ENCODE results near the gene MAPT.
"Not testable (repeated sequence)": the region's sequence is repeated elsewhere in the genome, so short reads cannot be mapped to it uniquely, and the experiment has no call there.

MAPT gene

DNA sequence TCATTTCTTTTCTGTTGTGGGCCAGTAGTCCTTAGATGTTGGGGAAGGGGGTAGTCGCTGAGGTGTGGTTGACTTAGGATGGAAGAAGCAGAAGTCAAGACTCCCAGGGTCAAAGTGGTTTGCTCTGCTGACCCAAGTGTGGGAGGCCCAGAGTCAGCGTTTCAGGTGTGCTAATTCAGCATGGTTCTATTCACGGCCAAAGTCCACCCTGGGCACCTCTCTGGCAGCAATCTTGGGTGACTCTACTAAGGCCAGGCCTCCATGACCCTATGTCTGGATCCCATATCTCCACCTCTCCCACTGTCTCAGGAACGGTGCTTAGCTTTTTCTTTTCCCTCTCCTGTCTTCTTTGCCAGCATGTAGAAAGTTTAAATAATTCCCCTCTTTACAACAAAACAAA, 32.9 kb downstream of the MAPT start:
- DNase-seq (ENCODE audit: low read depth), result no peak

GRCh38 chr17:45929344-45929743, 35.0 kb downstream of the MAPT start:
- DNase-seq (ENCODE audit: low read depth), result no peak

DNA sequence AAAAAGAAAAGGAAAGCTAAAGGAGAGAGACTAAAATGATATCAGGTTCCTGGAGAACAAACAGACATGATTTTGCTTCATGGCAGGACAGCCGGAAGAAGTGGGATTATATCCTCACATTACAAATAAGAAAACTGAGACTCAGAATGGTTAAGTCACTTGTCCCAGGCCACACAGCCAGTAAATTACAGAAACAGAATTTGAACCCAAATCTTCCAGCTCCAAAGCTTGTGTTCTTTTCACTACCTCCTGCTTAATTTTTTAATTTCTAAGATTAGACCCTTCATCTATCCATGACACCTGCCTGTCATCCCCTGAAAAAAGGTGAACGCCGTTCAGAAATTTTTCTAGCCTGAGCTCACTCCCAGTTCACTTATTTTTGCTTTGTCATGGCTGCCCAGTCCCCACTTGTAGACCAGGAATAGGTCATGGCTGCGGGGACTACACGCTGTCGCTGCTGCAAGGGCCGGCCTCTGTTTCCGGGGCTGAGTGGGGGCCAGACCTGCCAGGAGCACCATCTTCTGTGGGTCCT, 36.1 kb downstream of the MAPT start:
- no peak for DNase-seq (ENCODE audit: low read depth)

- DNase-seq (ENCODE audit: low read depth), result no peak
These were observed 37.3 kb downstream of the MAPT start for GRCh38 chr17:45931677-45932076.

DNA sequence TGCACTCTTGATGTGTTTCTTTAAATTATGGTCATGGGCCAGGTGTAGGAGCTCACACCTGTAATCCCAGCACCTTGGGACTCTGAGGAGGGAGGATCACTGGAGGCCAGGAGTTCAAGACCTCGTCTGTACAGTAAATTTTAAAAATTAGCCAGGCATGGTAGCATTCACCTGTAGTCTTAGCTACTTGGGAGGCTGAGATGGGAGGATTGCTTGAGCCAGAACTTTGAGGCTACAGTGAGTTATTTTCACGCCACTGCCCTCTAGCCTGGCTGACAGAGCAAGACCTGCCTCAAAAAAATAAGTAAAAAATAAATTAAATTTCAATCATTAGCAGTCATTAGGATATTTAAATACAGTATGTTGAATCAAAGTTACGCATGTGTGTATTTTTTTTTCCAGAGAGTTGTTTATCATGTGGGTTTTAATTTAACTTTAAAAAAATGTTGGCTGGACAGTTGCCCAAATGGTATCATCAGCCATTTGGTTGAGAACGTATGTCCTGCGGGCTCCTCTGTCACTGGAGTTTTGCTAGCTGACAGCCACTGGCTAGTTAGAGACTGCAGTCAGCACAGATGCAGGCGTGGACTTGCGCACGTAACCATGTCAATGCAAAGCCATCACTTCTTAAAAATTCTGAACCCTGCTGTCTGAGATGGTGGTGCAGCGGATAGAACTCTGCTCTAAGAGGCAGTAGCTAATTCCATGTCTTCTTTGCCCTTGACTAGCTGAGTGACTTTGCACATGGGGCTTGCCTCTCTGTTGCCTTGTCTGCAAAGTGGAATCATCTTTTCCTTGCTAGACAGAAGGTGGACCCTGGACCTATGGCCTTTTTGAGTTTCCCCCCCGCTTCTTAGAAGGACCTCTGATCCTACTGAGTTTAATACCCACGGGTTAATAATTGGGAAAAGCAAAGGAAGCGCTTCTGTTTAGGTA, 40.0 kb downstream of the MAPT start:
- no peak for DNase-seq (ENCODE audit: low read depth)

DNA sequence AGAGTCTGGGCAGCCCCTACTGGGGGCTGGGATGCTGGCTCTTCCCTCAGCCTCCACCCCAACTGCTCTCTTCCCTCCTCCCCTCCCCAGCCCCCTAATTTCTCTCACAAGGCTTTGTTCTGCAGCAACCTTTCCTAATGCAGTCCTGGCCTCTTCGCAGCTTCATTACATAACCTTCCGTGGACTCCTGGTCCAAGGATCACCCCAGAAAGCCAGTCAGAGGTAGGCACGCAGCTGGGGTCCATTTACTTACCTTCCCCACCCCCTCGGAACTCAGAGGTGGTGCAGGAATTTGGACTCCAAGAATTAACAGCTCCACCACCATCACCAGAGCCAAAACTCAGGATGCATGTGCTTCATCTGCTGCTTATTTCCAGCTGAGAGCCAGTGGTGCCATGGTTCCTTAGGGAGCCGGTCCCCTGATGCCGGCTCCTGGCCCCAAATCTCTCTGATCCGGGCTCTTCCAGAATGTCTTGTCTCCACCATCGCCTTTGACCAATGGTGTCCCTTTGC, 40.9 kb downstream of the MAPT start:
- no peak for DNase-seq (ENCODE audit: low read depth)

DNA sequence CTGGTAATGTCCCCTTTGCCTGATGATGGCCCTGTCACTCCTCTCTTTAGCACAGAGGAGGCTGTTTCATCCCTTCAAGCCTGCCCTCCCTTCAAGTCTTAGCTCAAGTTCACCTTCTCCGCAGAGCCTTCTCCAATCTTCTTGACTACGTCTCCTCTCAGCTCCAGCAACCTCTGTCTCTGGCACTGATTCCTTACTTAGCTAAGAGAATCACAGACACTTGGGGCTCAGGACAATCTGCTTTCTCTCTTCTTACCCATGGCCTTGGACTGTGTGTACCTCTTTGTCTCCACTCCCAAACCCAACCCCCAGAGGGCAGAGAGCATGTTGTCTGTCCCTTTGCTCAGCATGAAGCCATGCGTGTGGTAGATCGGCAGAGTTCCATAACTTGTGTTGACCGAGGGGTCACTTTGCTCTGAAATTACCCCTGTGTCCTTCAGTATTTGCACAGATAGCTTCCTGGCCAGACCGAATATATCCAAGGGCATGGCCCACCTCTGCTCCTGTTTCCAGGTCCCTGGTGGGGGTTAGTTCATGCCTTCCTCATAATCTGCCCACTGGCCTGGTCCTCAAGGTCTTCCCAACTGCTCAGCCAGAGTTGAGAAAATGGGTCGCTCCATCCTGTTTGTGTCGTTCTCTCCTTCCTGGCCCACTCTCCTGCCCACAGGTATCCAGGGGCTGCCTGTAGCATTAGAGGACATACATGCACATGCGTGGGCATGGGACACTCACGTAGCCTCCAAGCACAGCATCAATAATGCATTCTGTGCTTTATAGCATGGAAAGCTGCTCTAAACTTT, 41.6 kb downstream of the MAPT start:
- no peak for DNase-seq (ENCODE audit: low read depth)

DNA sequence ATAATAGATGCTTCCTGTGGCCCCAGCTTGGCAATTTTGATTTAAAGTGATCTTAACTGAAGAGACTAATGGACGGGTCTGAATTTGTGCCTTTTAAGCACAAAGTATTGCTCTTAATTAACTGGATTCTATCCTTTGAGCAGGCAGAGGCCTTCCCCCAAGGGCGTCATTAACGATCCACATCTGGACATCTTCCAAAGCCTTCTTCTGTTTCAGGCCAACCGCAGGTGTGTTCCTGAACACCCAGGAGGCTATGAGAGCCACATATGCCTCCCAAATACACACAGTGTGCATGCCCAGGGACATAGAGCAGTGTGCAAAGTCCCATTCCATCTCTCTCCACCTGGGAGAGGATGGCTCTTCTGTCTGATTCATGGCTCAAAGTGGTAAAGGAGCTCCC, 42.3 kb downstream of the MAPT start:
- no peak for DNase-seq (ENCODE audit: low read depth)

- not testable (repeated sequence) for DNase-seq (ENCODE audit: low read depth)
These were observed 42.8 kb downstream of the MAPT start for GRCh38 chr17:45937186-45937585.

- DNase-seq (ENCODE audit: low read depth), result no peak
These were observed 45.0 kb downstream of the MAPT start for GRCh38 chr17:45939395-45939794.

DNA sequence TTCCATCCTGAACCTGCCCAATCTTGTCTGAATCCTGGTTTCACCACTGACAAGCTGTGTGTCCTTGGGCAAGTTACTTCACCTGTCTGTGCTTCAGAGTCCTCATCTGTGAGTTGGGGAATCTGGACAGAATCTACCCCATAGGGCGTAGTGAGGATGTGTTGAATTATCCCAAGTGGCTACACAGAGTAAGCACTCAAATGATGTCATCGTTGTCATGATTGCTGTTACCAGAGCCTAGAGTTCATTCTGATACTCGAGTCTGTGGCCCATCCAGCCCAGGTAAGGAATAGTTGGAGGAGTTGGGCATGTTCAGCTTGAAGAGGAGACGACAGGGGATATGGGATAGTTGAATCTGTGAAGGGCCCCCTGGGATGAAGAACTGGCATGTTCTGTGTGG, 45.9 kb downstream of the MAPT start:
- no peak for DNase-seq (ENCODE audit: low read depth)

GRCh38 chr17:45940826-45941225, 46.5 kb downstream of the MAPT start:
- DNase-seq (ENCODE audit: low read depth), result no peak

DNA sequence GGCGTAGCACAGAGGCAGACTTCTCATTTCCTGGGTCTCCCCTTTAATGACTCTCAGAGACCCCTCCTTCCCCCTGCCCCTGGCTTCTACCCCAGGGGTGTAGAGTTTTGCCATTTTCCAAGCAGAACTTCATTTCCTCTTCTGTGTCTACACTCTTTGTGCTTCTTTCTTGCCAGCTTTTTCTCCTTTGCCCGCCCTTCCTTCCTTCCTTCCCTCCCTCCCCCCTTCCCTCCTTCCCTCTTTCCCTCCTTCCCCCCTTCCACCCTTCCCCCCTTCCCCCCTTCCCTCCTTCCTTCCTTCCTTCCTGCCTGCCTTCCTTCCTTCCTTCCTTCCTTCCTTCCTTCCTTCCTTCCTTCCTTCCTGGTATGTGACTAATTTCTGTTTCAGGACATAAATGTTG, 47.0 kb downstream of the MAPT start:
- no peak for DNase-seq (ENCODE audit: low read depth)

GRCh38 chr17:45942284-45942683, 47.9 kb downstream of the MAPT start:
- DNase-seq (ENCODE audit: low read depth), result no peak

- no peak for DNase-seq (ENCODE audit: low read depth)
These were observed 52.5 kb downstream of the MAPT start for GRCh38 chr17:45946841-45947256.

GRCh38 chr17:45948498-45948880, 54.1 kb downstream of the MAPT start:
- DNase-seq (ENCODE audit: low read depth), result no peak

DNA sequence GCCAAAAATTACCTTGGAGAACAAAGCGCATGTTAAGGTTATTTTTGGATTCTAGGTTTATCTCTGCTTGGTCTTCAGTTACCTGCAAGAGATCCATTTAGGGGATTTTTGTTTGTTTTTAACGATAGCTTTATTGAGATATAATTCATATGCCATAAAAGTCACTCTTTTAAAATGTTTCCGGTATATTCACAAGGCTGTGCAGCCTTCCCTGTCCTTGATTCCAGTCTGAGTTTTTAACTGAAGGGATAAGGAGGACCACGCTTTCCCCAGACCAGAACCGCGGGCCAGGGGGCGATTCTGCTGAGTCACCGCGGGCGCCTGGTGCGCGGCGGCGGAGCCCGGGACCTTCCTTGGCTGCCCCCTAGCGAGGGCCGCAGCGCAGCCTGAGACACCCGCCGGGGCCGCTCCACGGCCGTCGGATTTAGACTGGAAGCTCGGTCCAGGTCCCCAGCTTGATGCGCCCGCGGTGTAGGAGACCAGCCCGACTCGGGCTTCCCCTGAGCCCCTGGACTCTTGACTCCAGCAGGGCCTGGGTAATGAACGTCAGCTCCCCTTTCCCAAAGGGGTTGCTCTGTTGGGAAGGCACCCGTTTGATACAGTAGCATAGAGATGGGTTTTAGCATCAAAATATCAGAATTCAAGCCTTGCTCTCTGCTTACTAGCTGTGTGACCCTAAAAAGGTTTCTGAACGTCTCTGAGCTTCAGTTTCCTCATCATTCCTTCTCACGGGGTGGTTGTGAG, 54.7 kb downstream of the MAPT start:
- peak; percentile 4 for DNase-seq (ENCODE audit: low read depth)

DNA sequence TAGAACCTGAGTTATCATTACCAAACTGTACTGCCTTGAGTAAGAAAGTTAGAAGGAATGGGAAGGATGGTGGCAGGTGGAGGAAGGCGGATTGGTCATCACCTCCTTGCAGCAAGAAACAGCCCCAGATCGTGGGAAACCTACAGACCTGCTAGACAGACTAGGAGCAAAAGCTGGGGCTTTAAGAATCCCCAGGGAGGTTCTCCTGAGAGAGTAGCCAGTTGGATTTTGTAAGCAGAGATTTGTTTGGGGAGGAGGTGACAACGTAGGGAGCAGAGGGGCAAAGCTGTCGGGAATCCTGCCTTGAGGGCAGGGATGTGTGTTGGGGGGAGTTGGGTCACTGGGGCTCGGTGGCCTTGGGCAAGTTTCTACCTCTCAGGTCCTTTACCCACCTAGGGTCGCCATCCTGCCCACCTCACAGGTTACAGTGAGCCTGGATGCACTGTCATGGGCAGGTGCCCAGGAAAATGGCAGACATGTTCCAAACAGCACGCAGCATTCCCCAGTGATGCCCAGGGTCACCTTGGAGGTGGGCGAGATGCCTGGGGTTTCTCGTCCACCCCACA, 55.5 kb downstream of the MAPT start:
- no peak for DNase-seq (ENCODE audit: low read depth)

DNA sequence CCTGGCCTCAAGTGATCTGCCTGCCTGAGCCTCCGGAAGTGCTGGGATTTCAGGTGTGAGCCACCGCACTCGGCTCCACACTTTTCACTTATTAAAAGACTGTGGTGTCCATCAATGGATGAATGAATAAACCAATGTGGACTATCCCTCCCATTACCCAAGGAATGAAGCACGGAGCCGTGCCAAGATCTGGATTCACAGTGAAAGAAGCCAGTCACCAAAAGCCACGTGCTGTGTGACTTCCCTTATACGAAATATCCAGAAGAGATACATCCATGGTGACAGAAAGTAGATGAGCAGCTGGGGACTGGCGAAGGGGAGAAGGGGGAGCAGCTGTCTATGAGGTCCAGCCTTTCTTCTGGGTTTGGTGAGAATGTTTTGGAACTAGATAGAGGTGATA, 56.5 kb downstream of the MAPT start:
- DNase-seq (ENCODE audit: low read depth), result no peak

DNA sequence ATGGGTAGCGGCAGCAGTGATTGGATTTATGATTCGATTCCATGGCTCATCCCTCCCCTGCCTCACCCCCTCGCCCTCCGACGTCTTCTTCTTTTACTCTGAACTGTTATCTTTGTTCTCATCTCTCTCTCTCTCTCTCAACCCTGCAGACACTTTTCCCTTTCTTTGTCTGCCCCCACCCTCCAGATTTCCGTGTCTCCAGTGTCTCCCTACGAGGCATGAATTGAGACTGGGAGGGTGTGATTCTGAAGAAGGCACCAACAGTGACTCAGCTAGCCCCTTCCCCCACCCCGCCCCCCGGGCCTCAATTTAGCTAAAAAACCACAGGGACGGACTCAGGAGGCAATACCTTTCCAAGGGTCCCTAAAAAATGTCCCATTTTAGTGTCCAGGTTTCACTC, 57.0 kb downstream of the MAPT start:
- no peak for DNase-seq (ENCODE audit: low read depth)

- no peak for DNase-seq (ENCODE audit: low read depth)
These were observed 57.6 kb downstream of the MAPT start for GRCh38 chr17:45951941-45952340.

All from non-pigmented ciliary epithelial cell (primary cell).